Esophagus muscularis mucosa (tissue), 3 donors: Measurements from ENCODE around the gene PDK3.

ENCODE experiments used
- CTCF ChIP-seq, 3 experiments: fragments of 200-600 bp in 2 of 3; fragments of 450-650 bp in 1 of 3; sonication (generic) in 2 of 3; IDR thresholded peaks; one replicate each; pipeline ENCODE4 v1.5.1; 2017 to 2019; ENCODE audit warnings: antibody characterized with exemption in 3 of 3, mild to moderate bottlenecking in 2 of 3, moderate library complexity in 1 of 3
- POLR2AphosphoS5 ChIP-seq, 2 donors: sonication (generic); formaldehyde crosslinking; IDR thresholded peaks; one replicate each; pipeline ENCODE4 v1.6.1; 2017; ENCODE audit warnings: antibody characterized with exemption in 2 of 2

GRCh38 chrX:24443918-24444317 is 21.2 kb upstream of the PDK3 start:
- TF ChIP-seq CTCF (IDR thresholded peaks at IDR 0.05) (no peak), POLR2AphosphoS5 (IDR thresholded peaks at IDR 0.05) (no peak)
